Nephron (organoid): Measurements from ENCODE around the gene CNOT6L.
A peak's percentile ranks its signal among the peaks of the same experiment; 100 is the strongest.

Experiments
- H3K27ac Mint-ChIP-seq, 3 experiments: 2 replicates each; pipeline ENCODE4 v1.8.0; 2020; ENCODE audit warnings: mixed read lengths in 3 of 3, mild to moderate bottlenecking in 2 of 3, moderate library complexity in 1 of 3
- H3K27me3 Mint-ChIP-seq: 2 replicates; pipeline ENCODE4 v1.8.0; 2021; ENCODE audit warnings: low read depth, mild to moderate bottlenecking, moderate library complexity, mixed read lengths
- H3K36me3 Mint-ChIP-seq: 2 replicates; pipeline ENCODE4 v1.8.0; 2020; ENCODE audit warnings: low read depth, mixed read lengths
- H3K4me1 Mint-ChIP-seq: 2 replicates; pipeline ENCODE4 v1.8.0; 2020; ENCODE audit warnings: mixed read lengths
- H3K4me3 Mint-ChIP-seq, 3 experiments: 2 replicates each; pipeline ENCODE4 v1.8.0; 2020; ENCODE audit warnings: mild to moderate bottlenecking in 3 of 3, mixed read lengths in 3 of 3, moderate library complexity in 2 of 3
- H3K9me3 Mint-ChIP-seq: 2 replicates; pipeline ENCODE4 v1.8.0; 2020; ENCODE audit warnings: mixed read lengths
- TF ChIP-seq, protein P1 (sequence below), 3 experiments: fragments of 200-600 bp; sonication (generic); IDR thresholded peaks; one replicate each; pipeline ENCODE4 v1.5.0; 2021; ENCODE audit warnings: antibody characterized with exemption in 3 of 3; ENCODE audit not compliant: unreplicated experiment in 3 of 3

The CNOT6L gene

DNA sequence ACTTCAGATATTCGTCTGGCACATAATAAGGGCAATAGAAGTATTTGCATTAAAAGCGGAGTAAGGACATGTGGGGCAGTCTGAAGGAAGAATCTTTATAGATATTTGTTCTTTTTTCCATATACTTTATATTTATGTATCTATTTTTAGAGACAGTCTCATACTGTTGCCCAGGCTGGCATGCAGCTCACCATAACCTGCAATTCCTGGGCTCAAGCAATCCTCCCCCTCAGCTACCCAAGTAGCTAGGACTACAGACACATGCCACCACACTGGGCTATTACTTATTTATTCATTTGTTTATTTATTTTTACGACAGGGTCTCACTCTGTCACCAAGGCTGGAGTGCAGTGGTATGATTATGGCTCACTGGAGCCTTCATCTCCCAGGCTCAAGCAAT lies 26.8 kb upstream of the CNOT6L start:
- H3K9me3 Mint-ChIP-seq = no peaks in the 10 kb centered on the region
- H3K27ac Mint-ChIP-seq = no peak overlapping the region
- H3K4me1 Mint-ChIP-seq = no peaks in the 10 kb centered on the region
- peaks cover 4% of the 10 kb centered on the region for H3K27me3 Mint-ChIP-seq
- no peak overlapping the region for H3K4me3 Mint-ChIP-seq
- H3K36me3 Mint-ChIP-seq = no peaks in the 10 kb centered on the region
- TF ChIP-seq, protein P1, sequence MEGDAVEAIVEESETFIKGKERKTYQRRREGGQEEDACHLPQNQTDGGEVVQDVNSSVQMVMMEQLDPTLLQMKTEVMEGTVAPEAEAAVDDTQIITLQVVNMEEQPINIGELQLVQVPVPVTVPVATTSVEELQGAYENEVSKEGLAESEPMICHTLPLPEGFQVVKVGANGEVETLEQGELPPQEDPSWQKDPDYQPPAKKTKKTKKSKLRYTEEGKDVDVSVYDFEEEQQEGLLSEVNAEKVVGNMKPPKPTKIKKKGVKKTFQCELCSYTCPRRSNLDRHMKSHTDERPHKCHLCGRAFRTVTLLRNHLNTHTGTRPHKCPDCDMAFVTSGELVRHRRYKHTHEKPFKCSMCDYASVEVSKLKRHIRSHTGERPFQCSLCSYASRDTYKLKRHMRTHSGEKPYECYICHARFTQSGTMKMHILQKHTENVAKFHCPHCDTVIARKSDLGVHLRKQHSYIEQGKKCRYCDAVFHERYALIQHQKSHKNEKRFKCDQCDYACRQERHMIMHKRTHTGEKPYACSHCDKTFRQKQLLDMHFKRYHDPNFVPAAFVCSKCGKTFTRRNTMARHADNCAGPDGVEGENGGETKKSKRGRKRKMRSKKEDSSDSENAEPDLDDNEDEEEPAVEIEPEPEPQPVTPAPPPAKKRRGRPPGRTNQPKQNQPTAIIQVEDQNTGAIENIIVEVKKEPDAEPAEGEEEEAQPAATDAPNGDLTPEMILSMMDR (IDR thresholded peaks at IDR 0.05; ENCODE audit: unreplicated experiment in 3 of 3) = no peak

DNA sequence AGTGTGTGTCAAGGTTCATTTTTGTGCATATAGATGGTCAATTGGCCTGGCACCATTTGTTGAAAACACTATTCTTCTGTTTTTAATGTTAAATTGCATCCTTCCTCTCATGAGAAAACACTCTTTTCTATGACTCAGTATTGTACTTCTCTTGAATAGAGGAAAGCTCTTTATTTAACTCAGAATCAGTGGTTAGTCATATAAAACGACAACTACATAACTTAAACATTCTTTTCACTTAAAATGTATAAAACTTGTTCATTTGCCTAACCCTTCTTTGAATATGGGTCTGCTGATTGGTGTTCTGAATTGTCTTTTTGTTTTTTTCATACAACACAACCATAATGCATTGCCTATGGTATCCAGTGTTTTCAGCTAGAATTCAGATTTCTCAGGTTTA lies 26.2 kb upstream of the CNOT6L start:
- no peaks in the 10 kb centered on the region for H3K4me1 Mint-ChIP-seq
- H3K9me3 Mint-ChIP-seq = no peaks in the 10 kb centered on the region
- H3K27me3 Mint-ChIP-seq = peaks cover 4% of the 10 kb centered on the region
- no peak overlapping the region for H3K27ac Mint-ChIP-seq
- H3K4me3 Mint-ChIP-seq = no peak overlapping the region
- TF ChIP-seq, protein P1 (IDR thresholded peaks at IDR 0.05; ENCODE audit: unreplicated experiment in 3 of 3) = no peak
- H3K36me3 Mint-ChIP-seq = no peaks in the 10 kb centered on the region

DNA sequence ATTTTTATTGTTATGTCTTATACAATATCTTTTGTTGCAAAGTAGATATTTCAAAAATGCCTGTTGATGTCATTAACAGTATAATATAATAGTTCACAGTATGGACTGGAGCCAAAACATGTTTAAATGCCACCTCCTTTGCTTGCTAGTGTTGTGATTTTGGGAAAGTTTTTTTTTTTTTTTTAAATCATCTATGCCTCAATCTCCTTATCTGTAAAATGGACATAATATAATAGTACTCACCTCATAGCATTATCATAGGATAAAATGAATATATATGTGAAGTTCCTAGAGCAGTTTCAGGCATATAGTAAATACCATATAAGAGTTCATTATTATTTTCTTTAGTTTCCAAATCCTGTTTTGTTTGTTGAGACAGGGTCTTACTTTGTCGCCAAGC lies 25.2 kb upstream of the CNOT6L start:
- H3K9me3 Mint-ChIP-seq = no peaks in the 10 kb centered on the region
- H3K27me3 Mint-ChIP-seq = peaks cover 4% of the 10 kb centered on the region
- no peaks in the 10 kb centered on the region for H3K36me3 Mint-ChIP-seq
- TF ChIP-seq, protein P1 (IDR thresholded peaks at IDR 0.05; ENCODE audit: unreplicated experiment in 3 of 3) = no peak
- H3K4me3 Mint-ChIP-seq = no peak overlapping the region
- no peaks in the 10 kb centered on the region for H3K4me1 Mint-ChIP-seq
- H3K27ac Mint-ChIP-seq = no peak overlapping the region

DNA sequence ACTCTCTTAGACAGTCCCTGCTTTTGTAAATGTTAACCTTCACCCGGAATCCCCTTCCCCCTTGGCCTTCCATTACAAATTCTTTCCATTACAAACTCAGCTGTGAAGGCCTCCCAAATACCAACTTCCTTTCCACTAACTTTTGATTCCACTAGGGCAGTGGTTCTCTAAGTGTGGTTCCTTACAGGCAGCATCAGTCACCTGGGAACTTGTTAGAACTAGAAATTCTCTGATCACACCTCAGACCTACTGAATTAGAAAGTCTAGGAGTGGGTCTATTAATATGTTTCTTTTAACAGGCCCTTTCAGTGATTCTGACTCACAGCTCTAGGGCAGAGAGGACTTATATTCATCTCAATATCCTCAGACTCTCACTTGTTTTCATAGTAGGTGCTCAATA lies 24.5 kb upstream of the CNOT6L start:
- H3K4me1 Mint-ChIP-seq = no peaks in the 10 kb centered on the region
- TF ChIP-seq, protein P1 (IDR thresholded peaks at IDR 0.05; ENCODE audit: unreplicated experiment in 3 of 3) = no peak
- H3K27ac Mint-ChIP-seq = peak overlapping the region in 1 of 3 experiments; percentile 54
- no peaks in the 10 kb centered on the region for H3K9me3 Mint-ChIP-seq
- no peak overlapping the region for H3K4me3 Mint-ChIP-seq
- H3K27me3 Mint-ChIP-seq = peaks cover 4% of the 10 kb centered on the region
- no peaks in the 10 kb centered on the region for H3K36me3 Mint-ChIP-seq

DNA sequence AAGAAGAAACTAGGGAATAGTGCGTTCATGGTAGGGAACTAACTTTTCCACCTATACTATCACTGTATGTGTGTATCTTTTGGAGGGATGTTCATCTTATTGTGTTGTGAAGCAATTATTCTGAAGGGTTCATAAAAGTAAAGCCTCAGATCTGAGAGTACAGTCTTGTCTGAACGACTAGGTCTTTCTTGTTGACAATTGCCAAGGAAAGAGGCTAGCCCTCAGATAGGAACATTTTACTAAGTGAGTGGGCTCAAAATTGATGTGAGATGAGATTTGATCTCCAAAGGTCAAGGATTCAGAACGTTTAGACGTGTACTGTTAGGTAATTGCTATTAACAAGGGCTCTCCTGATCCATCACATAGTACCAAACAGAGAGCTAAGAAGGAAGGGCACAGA lies 15.2 kb upstream of the CNOT6L start:
- Mint-ChIP-seq H3K36me3 (no peaks in the 10 kb centered on the region), H3K4me1 (no peaks in the 10 kb centered on the region), H3K27ac (no peak overlapping the region), H3K4me3 (no peak overlapping the region), H3K27me3 (peaks cover 4% of the 10 kb centered on the region), H3K9me3 (no peaks in the 10 kb centered on the region)
- TF ChIP-seq, protein P1 (IDR thresholded peaks at IDR 0.05; ENCODE audit: unreplicated experiment in 3 of 3) = no peak

DNA sequence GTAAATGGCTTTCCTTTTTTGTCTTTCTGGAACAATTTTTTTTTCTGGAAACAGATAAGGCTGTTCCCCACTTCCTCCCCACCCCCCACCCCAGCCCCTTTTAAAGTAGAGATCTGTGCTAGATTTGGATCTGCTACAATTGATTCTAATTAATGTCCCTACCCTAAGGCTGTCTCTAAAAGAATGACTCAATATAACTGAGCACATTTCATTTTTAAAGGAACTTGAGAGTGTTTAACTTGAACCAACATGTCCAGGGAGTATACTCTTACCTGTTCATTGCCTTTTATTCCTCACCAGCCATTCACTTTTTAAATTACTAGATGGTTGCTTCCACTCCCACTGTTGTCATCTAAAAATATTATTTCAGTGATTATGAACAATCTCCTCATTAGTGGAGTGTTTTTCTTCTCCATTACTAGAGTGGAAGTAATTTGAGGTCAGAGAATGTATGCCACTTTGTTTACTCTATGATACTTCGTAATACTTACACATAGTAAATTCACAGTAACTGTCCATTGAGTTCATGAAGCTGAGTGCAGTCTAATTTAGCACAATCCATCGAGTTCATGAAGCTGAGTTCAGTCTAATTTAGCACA lies 14.1 kb upstream of the CNOT6L start:
- H3K4me1 Mint-ChIP-seq = no peaks in the 10 kb centered on the region
- H3K27ac Mint-ChIP-seq = no peak overlapping the region
- no peaks in the 10 kb centered on the region for H3K36me3 Mint-ChIP-seq
- TF ChIP-seq, protein P1 (IDR thresholded peaks at IDR 0.05; ENCODE audit: unreplicated experiment in 3 of 3) = no peak
- H3K27me3 Mint-ChIP-seq = peaks cover 4% of the 10 kb centered on the region
- H3K9me3 Mint-ChIP-seq = no peaks in the 10 kb centered on the region
- H3K4me3 Mint-ChIP-seq = no peak overlapping the region
